GM21723 (cell line): Measurements from ENCODE around the gene EML3.
"Not testable (repeated sequence)": the region's sequence is repeated elsewhere in the genome, so short reads cannot be mapped to it uniquely, and the experiment has no call there.

ENCODE experiments used
- ATAC-seq: cut with Tn5 transposase; IDR thresholded peaks from one replicate; pipeline ENCODE4 v1.9.1; 2021; ENCODE audit warnings: mild to moderate bottlenecking, moderate library complexity; ENCODE audit not compliant: unreplicated experiment

Gene EML3

DNA sequence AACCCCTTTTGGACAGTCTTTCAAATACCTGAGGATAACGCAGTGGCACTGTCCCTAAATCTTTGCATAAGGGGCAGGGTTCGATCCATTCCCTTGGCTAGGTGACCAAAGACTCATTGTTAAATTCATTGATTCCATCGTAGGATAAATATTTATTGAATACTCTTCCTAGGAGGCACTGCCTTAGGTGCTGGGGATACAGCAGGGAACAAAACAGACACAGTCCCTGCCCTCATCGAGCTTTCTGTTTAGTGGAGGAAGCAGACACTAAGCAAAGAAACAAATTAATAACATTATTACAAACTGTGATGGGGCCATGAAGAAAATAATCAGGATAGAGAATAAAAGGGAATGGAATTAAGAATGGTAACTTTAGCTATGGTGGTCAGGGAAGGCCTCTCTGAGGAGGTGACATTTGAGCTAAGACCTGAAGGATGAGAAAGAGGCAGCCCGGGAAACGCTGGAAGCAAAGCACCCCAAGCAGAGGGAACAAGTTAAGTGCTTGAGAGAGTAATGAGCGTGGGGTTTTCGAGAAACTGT, 8.5 kb upstream of the EML3 start:
- ATAC-seq, result no peak

DNA sequence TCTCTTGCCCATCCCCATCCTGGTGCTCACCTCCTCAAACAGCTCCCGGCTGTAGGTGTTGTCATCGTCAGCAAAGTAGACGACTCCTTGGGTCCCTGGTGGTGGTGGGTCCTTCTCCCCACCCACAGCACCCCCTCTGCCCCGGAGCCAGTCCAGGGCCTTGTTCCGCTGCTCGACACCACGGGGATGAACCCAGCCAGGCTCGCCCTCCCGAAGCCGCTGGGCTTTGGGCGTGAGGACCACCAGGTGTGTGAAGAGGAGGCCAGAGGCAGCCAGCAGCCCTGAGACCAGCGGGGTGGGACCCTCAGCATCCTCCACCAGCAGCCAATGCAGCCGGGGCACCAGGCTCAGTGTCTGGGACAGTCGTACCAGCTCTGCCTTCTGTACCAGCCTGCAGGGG, 4.4 kb upstream of the EML3 start:
- not testable (repeated sequence) for ATAC-seq

DNA sequence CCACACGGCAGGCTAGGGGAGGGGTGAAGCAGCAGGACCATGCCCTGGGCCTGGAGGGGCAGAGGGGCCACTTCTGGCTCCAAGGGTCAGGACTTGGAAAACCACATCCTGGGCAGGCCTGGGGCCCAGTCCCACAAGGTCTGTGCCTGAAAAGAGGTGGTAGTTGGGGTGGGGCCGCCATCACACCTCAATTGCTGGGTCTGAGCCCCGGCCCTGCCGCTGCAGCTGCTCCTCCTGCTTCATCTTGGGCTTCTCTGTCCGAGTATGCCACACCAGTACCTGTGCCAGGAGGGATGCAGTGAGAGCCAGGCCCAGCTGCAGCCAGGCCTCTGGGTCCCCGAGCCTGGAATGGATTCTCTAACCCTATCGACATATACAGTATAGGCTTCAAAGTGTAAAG, 2.9 kb upstream of the EML3 start:
- no peak for ATAC-seq

DNA sequence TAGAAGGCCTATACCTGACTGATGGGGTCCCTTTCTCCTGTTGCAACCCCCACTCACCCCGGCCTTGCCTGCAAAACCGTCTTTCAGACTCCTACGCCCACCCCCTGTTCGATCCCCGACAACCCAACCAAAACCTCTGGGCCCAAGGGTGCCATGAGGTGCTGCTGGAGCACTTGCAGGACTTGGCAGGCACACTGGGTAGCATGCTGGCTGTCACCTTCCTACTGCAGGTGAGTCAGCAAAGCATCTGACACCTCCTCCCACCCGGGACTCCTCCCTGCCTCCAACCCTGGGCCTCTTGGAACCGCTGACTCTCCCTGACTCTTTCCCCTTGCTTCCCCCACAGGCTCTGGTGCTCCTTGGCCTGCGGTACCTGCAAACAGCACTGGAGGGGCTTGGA, 1.7 kb upstream of the EML3 start:
- no peak for ATAC-seq

DNA sequence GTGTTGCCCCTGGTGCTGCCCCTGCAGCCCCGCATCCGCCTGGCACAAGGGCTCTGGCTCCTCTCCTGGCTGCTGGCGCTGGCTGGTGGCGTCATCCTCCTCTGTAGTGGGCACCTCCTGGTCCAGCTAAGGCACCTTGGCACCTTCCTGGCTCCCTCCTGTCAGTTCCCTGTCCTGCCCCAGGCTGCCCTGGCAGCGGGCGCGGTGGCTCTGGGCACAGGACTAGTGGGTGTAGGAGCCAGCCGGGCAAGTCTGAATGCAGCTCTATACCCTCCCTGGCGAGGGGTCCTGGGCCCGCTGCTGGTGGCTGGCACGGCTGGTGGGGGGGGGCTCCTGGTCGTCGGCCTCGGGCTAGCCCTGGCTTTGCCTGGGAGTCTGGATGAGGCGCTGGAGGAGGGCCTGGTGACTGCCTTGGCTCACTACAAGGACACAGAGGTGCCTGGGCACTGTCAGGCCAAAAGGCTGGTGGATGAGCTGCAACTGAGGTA, 760 bp upstream of the EML3 start:
- no peak for ATAC-seq

DNA sequence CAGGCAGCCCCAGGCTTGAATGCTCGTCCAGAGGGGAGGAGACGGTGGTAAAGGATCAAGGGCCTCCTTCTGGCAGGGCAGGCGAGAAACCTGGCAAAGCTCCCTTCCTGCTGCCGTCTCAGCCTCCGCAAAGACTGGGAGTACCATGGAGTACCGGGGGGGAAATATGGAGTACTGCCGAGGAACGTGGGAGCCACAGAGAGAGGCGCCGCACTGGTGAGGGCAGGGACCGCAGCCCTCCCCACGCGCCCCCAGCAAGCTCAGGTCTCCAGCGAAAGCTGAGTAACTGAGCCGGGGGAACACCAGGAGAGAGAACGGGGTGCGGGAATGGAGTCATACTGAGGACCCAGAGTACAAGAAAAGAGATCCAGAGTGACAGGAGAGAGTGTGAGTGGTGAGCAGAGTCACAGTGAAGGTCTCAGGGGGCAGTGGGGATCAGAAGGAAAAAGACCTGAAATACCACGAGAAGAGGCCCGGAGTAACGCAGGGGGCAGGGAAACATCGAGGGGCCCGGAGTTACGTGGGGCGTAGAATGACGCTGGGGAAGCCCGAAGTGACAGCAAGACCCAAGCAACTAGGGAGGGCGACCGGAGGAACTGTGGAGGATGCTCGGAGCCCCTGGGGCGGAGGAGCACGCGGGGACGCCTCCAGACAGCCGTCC, 740 bp downstream of the EML3 start:
- ATAC-seq, result peak; percentile 18

DNA sequence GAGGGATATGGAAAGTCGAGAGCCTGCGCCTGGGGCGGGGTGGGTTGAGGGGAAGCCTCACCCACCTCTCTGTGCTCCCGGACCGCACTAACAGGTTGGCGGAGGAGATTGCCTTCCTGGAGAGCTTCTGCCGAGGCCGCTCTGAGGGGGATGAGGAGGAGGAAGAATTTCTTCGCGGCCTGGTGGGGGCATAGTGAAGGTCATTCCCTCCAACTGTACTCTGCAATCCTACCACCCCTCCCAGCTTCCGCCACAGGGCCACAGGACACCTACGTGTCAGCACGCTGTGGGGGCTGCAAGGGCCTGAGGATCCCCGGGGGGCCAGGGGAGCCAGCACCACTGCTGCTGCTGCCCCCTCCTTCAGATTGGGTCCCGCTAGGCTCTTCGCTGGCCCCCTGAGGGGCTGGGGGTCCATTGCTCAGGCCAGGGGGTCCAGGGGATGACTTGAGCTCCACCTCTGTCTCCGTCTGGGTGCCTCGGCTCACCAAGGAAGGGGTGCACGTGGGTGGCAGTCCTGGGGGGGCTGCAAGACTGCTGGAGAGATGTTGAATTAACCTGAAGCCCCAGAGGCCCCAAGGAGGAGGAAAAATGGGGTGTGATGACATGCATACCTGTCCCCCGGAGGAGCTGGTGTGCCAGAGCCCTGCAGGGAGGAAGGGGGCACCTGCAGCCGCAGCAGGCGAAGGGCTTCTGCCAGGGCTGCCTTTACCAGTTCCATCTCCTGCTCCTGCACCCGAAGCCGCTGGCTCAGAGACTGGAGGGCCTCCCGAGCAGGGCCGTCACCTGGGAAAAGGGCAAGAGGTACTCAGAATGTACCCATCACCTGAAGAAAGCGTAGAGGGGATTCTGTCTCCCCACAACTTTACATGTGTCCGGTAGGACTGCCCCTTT, 1.5 kb downstream of the EML3 start:
- no peak for ATAC-seq

DNA sequence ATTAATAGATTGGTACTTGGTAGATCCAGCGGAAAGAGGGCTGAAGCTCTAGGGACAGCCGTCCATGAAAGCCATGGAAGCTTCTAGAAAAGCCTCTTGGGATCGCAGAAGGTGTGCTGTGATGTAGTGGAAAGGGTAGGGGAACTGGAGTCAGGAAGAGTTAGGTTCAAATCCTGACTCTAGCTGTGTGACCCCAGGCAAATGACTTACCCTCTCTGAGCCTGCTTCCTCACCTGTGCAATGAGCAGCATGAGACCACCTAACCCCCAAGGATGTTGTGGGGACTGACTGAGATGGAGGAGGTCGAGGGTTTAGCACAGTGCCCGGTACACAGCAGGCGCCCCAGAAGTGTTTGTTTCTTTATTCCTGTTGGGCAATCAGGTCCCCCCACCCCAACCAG, 2.2 kb downstream of the EML3 start:
- no peak for ATAC-seq

DNA sequence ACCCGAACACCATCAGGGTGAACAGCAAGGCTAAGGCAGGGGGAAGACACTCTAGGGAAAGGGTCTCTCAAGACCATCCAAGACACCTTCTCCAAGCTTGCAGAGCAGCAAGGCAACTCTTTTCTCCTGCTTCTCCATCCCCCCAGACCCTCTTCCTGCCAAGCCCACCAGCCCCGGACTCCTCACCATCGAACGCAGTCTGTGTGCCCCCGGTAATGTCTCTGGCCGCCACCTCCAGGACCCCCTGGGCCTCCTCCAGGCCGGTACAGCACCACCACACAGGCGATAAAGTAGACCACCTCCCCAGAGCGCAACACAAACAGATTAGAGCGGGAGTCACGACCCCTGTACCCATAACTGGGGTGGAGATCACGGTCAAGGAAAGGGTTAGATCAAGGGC, 3.8 kb downstream of the EML3 start:
- no peak for ATAC-seq

DNA sequence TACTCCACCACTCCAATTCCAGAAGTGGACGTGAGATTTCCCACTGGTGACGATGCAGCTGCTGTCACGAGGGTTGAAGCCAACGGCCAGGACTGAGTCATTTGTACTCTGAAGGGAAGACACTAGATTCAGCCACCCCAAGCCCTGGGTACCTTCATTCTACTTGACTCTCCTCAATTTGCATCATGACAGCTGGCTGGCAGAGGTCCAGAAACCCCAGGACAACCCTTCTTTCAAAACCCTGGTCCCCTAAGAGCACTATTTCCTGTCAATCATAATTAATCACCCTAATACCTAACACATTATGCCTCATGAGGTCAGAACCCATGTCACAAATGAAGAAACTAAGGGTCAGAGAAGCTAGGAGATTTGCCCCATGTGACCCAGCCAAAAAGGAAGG, 4.9 kb downstream of the EML3 start:
- ATAC-seq, result no peak

DNA sequence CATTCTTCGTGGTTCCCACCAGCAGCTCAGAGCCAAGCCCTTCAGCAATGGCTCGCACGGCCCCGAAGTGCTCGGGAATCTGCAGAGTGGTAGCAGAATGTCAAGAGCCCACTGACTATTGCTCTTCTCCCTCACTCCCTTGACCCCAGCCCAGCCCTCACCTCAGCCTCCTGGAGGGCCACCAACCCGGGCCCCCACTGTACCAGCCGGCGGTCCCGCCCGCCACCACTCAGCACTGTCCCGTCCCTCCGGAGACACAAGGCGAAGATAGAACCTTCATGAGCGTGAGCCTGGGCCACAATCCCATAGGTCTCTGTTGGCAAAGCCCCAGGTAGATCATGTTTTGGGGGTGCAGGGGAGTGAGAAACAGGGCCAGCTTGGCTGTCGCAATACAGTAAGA, 6.7 kb downstream of the EML3 start:
- no peak for ATAC-seq

DNA sequence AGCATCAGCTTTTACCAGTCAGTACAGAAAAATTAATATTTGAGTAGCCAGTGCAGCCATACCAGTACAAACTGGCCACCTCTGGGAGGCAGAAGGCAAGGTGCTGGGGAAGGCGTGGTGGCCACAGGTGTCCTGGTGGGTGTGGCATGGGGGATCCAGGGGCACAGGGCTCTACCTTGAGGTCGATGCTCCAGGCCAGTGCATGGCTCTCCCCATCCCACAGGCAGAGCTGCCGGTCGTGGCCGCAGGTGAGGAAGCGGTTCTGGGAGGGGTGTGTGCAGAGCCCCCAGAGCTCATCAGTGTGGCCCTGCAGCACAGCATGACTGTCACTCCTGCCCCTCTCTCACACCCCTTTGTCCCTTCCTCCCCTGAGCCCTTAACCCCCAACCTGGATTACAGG, 7.1 kb downstream of the EML3 start:
- ATAC-seq, result no peak

DNA sequence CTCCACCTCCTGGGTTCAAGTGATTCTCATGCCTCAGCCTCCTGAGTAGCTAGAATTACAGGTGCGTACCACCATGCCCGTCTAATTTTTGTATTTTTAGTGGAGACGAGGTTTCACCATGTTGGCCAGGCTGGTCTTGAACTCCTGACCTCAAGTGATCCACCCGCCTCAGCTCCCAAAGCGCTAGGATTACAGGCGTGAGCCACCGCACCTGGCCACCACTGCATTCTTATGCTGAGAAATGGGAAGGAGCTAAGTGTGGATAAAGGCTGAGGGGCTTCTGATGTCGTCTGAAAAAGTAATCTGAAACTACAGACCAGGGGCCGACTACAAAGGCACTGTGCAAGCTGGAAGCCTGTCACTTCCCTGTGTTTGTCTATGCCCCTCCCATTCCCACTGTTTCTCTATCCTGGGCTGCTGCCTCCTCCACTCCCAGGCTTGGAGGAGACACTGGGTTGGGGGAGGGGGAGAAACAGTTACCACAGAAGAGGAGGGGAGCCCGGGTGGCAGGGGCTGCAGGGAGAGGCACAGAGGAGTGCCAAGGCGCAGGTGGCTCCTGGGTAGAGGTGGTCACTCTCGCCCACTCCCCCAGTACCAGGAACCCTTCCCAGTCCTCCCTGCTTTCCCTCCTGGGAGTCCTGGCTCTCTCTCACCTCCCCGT, 8.0 kb downstream of the EML3 start:
- no peak for ATAC-seq

DNA sequence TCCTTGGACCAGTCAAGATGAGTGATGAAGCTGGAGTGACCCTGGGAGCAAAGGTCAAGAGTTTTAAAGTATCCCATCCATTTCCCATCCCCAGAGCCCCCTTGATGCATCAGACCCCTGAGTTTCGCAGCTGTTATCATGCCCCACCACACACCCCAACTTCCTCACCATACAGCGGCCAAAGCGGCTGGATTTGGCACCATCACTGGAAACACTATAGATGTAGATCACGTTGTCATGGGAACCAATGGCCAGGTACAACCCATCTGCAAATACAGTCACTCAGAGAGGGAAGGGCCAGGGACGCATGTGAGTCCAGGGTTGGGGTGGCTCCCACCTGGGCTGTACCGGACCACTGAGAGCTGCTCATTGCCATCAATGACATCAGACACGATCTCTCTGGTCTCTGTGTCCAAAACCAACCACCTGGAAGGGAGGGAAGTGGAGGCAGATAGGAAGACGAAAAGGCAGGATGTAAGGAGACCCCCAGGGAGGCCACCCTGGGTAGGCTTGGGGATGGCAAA, 8.7 kb downstream of the EML3 start:
- ATAC-seq, result no peak

DNA sequence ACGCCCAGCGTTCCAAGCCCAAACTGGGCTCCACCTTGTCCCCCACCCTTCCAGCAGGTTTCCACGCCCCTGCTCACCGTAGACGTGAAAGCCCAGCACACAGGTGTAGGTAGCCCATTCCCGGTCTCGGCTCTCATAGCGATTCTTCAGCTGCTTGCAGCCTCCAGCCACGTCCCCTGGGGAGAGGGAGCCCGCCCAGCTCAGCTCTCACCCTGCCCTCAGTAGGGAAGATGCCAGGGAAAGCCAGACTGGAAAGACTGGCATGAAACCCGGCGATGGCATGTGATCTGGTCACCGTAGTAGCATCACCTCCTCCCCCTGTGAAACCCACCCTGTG, 9.5 kb downstream of the EML3 start:
- no peak for ATAC-seq

DNA sequence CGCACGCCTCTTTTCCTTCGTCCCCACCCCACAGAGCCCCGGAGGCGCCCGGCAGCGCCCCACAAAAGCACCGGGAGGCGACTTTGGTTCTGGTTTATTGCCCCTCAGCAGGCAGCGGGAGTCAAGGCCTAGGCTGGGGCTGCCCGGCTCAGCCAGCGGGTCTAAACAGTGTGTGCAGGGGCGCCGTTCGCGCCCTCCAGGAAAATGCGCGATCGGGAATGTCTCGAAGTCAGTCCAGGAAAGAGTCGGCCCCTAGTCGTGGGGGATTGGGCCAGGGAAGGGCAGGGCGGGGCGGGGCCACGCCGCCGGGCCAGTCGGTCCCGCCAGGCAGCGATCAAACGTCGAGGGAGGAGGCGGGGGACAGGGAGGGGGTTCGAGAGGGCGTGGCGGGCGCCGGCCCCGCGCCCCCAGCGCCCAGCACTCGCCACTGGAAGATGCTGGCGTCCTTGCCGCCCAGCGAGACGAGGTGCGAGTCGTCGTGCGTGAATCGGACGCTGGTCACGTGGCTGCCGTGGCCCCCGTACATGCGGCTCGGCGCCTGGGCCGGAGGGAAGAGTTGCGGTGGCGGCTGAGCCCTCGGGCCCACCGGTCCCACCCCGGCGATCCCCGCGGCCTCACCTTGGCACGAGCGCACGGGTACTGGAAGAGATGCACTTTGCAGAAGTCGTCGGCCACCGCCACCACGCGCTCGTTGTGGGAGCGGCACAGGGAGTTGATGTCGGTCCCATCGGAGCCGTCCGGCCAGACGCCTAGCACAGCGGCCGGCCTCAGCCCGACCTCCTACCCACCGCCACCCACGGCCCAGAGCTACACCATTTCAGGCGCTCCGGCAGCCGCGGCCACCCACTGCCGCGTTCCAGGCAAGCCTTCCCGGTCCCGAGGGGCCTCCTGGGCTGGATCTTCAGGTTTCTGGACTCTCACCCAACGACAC, 10.2 kb downstream of the EML3 start:
- ATAC-seq, result no peak

DNA sequence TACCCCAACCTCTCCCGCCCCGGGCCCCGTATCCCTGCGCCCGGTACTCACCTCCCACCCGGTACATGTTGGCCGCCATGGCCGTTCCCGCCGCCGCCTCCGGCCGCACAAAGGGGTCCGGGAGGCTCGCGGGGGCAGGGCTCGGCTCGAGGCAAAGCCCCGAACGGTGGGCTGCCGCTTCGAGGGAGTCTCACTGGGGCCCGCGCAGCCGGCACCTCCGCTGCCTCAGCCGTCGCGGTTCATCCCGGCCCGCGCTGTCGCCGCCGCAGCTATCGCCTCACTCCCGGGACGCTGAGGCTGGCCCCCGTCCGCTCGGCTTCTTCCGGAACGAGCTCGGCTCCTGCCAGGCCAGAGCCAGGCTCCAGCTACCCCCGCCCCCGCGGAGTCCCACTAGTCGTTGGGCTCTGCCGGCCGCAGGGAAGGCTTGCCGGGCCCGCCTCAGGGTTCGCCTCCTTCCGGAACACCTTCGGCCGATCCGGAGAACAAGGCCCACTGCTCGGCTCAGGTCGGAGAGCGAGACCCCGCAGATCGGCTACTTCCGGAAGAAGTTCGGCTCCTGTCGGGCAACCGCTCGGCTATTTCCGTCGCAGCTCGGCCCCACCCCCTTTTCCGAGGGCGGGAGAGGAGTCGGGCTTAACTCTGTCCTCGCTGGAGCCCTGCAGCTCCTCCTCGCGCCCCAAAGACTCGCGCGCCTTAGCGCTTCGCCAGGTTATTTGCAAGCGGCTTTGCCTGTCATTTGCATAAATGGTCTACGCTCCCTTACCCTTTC, 11.0 kb downstream of the EML3 start, which contains the start of gene MTA2:
Gene MTA2, minus strand, starts transcription at position 494 of the 769 bp plus-strand sequence. Its CDS starts 415 bp downstream, at position 79.
- ATAC-seq, result peak; percentile 71

DNA sequence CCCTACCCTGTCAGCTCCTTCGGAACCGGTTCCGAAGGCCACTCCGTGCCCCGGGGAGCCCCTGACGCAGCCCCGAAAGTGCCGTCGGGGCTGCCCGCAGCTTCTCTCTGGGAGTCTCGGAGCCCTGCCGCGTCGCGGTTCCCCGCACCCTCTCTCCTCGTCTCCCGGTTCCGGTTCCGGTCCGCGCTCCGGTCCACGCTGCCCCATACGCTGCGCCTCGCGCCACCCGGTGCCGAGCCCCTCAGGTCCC, 11.5 kb downstream of the EML3 start:
- peak; percentile 15 for ATAC-seq

DNA sequence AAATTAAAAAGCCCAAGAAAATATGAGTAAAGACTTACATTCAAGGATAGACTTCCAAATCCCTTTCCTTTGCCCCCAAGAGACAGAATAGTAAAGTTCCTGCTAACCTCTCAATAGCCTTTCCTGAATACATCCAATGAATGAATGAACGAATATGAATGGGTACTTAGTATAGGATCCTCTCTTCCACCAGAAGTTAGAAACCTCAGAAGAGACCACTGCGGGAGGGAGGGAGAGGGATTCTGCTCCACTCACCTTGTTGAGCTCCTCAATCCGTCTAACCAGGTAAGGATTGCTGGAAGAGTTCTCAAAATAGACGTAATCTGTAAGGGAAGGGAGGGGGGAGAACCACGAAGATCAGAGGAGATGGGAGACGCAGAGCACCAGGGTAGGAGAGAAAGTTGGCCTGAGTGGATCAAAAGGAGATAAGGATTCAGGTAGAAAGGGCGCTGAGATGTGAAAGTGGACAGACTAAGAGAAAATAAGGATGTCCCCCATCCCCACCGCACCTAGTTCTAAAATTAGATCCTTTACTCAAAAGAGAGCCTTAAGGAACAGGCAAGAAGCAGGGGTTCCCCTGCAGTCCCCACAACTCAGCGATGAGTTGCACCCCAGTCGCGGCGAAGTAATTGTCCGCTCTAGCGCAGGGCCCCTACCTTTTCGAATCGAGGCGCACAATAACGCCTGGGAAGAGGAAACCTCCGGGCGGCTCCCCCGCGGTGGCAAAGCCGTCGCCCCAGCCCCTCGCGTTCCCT, 12.0 kb downstream of the EML3 start:
- ATAC-seq, result peak; percentile 2
